ENCODE measurements around the gene TMEM9. TPM values are rescaled to one million over a fixed set of nuclear protein-coding genes. Genes with fewer than 3 reads are reported as not detected.

Gene TMEM9
- total RNA-seq, 4 donors from 2014 or later = 88.9 to 190 (median 133) TPM

DNA sequence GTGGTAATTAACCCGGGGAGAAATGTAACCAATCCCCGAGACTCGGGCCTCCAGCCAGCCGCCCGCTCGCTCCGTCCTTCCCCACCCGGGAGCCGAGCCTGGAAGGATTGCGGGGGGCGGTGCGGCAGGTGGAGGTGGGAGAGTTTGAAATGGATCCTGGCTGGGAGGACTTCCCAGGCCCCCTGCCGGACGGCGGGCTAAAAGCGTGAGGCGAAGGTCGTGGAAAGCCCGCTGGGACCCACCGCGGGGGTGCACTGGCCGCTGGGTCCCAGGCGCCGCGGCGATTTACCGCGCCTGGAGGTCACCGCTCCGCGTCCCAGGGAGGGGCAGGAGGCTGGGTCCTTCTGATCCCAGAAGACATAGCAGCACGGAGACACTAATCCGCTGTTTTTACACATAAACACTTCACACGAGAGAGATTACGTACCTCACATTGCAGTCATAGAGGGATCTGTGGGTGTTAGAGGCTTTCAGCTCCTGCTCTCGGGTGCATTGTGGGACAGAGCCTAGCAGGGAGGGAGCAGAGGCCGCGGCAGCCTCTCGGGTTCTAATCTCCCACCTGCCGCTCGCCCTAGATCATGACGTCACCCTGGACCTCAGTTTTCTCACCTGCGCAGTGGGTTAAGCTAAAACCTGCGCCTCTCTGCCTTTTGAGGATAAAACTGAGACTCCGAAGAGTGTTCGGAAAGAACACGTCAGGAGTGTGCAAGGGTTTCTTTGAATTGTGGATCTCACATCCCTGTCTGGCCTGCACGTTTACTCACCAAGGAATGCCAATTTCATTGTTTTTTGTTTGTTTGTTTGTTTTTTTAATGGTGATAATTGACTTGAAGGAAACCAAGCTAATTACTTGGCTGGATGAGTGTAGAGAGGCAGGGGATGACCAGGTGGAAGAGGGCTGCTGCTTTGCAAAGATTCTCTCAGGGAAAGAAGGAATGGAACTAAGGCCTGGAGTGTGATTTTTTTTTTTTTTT, 17.1 kb upstream of the TMEM9 start:
- H3K9me3 ChIP-seq = no peaks in the 10 kb centered on the region
- peaks cover 0 to 12% of the 10 kb centered on the region in 2 donors for H3K4me1 ChIP-seq
- H3K4me3 ChIP-seq (replicated peaks in 1 of 3) = peak overlapping the region in 2 of 3 donors; percentile 41 to 64
- 12 to 18% methylated on average over 26 to 35 of the region's 48 CpGs for WGBS, 2 donors
- TF ChIP-seq, protein P1, sequence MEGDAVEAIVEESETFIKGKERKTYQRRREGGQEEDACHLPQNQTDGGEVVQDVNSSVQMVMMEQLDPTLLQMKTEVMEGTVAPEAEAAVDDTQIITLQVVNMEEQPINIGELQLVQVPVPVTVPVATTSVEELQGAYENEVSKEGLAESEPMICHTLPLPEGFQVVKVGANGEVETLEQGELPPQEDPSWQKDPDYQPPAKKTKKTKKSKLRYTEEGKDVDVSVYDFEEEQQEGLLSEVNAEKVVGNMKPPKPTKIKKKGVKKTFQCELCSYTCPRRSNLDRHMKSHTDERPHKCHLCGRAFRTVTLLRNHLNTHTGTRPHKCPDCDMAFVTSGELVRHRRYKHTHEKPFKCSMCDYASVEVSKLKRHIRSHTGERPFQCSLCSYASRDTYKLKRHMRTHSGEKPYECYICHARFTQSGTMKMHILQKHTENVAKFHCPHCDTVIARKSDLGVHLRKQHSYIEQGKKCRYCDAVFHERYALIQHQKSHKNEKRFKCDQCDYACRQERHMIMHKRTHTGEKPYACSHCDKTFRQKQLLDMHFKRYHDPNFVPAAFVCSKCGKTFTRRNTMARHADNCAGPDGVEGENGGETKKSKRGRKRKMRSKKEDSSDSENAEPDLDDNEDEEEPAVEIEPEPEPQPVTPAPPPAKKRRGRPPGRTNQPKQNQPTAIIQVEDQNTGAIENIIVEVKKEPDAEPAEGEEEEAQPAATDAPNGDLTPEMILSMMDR (IDR thresholded peaks at IDR 0.05) = peak in 5 of 6 experiments; percentile 18 to 49 (median 28)
- no peak for TF ChIP-seq POLR2A (IDR thresholded peaks at IDR 0.05)
- intact Hi-C loops (cut with DNase I) = no loop called here
- H3K36me3 ChIP-seq = no peaks in the 10 kb centered on the region
- peak overlapping the region; percentile 77 to 90 (median 86) for H3K27ac ChIP-seq
- DNase-seq = peak in 1 of 2 donors; percentile 40
- no peaks in the 10 kb centered on the region for H3K27me3 ChIP-seq

DNA sequence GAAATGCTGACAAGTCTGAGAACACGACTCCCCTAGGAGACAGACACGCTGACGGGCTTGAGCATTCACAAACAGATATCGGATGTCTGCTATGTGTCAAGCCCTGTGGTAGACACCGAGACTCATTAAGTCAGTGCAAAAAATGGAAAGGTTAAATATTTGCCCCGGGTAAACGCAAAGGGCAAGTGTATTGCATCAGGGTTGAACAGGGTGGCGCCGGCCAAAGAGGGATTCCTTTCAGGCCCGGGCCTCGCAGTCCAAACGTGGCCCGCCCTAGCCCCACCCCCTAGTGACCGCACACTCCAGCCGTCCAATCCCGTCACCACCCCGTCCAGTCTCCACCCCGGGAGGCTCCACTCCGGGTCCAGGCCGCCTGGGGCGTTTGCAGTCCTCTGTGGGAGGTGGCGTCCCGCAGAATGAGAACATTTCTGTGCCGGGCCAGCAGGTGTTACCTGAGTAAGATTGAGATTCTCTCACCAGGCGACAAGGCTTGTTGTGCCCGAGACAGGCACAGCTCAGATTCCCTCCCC, 16.3 kb upstream of the TMEM9 start:
- peak overlapping the region in 2 of 3 donors; percentile 41 to 64 for H3K4me3 ChIP-seq (replicated peaks in 1 of 3)
- H3K27me3 ChIP-seq = no peaks in the 10 kb centered on the region
- 12 to 16% methylated on average over 22 to 26 of the region's 26 CpGs for WGBS, 2 donors
- peaks cover 0 to 12% of the 10 kb centered on the region in 2 donors for H3K4me1 ChIP-seq
- peak in 1 of 2 donors; percentile 85 for TF ChIP-seq POLR2A (IDR thresholded peaks at IDR 0.05)
- TF ChIP-seq, protein P1 (IDR thresholded peaks at IDR 0.05) = no peak
- intact Hi-C loops (cut with DNase I) = no loop called here
- peak; percentile 97 to 98 for DNase-seq
- peak overlapping the region; percentile 77 to 90 (median 86) for H3K27ac ChIP-seq
- no peaks in the 10 kb centered on the region for H3K36me3 ChIP-seq
- no peaks in the 10 kb centered on the region for H3K9me3 ChIP-seq

DNA sequence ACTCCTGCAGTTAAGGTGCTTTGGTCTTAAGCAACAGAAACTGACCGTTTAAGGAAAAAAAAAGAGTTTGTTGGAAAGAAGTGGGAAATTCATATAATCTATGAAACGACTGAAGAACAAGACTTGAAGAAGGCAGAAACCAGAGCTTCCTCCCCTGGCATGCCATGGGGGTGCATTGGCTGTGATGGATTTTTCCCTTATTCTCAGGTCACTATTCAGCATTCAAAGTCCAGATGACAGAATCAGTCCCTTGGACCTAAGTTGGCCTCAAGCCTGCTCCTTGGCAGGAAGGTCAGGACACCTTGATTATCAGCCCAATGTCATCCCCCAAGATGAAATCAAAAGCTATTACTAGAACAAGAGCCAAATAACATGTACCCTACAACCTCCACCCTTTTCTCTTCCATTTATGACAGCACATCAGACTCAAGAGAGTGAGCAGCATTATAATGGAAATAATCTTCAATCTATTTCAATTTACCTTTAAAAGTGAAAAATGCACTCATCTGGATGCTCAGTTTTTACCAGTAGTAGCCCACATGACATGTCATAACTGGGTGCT, 15.8 kb upstream of the TMEM9 start:
- 87% methylated on average over 2 of the region's 2 CpGs for WGBS, 2 donors
- intact Hi-C loops (cut with DNase I) = no loop called here
- no peak overlapping the region for H3K4me3 ChIP-seq (replicated peaks in 1 of 3)

DNA sequence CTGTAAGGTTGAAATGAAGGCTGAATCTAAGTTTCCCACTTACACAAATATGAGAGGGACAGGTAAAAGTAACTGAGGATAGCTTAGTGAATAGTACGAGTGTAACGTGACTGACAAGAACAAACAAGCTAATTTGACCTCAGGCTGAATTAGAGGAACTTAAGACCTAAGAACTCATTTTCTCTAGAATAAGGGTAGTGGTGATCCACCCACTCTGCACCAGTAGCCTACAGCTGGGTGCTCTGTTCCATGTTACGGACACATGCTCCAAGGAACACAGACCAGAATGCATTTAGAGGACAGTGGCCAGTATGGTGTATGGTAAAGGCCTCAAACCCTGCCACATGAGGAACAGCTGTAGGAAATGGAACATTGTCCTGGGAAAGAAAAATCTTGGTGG, 14.9 kb upstream of the TMEM9 start:
- DNase-seq = no peak
- H3K9me3 ChIP-seq = no peaks in the 10 kb centered on the region
- WGBS, 2 donors = 79 to 98% methylated on average over 3 of the region's 3 CpGs
- peaks cover 0 to 12% of the 10 kb centered on the region in 2 donors for H3K4me1 ChIP-seq
- H3K36me3 ChIP-seq = no peaks in the 10 kb centered on the region
- no peaks in the 10 kb centered on the region for H3K27me3 ChIP-seq
- H3K4me3 ChIP-seq (replicated peaks in 1 of 3) = no peak overlapping the region
- intact Hi-C loops (cut with DNase I) = no loop called here
- H3K27ac ChIP-seq = no peak overlapping the region
- TF ChIP-seq, protein P1 (IDR thresholded peaks at IDR 0.05) = no peak

More for the DNA sequence above, 15.8 kb upstream of the TMEM9 start:
- no peak for DNase-seq
- no peaks in the 10 kb centered on the region for H3K27me3 ChIP-seq
- H3K4me1 ChIP-seq = peaks cover 0 to 12% of the 10 kb centered on the region in 2 donors
- peak overlapping the region; percentile 2 to 86 (median 62) for H3K27ac ChIP-seq
- no peaks in the 10 kb centered on the region for H3K36me3 ChIP-seq
- TF ChIP-seq, protein P1 (IDR thresholded peaks at IDR 0.05) = no peak
- no peak for TF ChIP-seq POLR2A (IDR thresholded peaks at IDR 0.05)
- no peaks in the 10 kb centered on the region for H3K9me3 ChIP-seq
